NK-92 (cell line): ENCODE results near the gene TRMT1.

ENCODE experiments used
- DNase-seq: peaks from one replicate; lab custom pipeline; 2025; ENCODE audit not compliant: unreplicated experiment; lab: John Stamatoyannopoulos, UW

TRMT1 gene

GRCh38 chr19:13055213-13056051, 61.1 kb downstream of the TRMT1 start:
- DNase-seq: no peak
